GM18867 (cell line): ENCODE measurements around the gene ECE1.
"Not testable (repeated sequence)": the region's sequence is repeated elsewhere in the genome, so short reads cannot be mapped to it uniquely, and the experiment has no call there.

Experiments
- ATAC-seq: cut with Tn5 transposase; IDR thresholded peaks from one replicate; pipeline ENCODE4 v1.9.1; 2021; ENCODE audit warnings: mild to moderate bottlenecking, moderate library complexity; ENCODE audit not compliant: unreplicated experiment

The ECE1 gene

DNA sequence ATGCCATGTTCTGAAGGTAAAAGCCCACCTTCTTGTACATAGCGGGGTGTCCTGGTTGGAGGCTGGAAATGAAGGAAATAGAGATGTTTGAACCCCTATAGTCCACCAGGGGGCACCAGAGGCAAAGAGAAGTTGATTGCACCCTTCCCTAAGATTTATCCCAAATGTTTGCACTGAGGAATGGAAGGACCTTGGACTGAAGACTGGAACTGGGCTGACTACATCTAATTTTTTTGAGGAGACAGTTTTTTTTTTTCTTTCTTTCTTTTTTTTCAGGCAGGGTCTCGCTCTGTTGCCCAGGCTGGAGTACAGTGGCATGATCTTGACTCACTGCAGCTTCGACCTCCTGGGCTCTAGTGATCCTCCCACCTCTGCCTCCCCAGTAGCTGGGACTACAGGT is 58.2 kb downstream of the ECE1 start:
- ATAC-seq: no peak

DNA sequence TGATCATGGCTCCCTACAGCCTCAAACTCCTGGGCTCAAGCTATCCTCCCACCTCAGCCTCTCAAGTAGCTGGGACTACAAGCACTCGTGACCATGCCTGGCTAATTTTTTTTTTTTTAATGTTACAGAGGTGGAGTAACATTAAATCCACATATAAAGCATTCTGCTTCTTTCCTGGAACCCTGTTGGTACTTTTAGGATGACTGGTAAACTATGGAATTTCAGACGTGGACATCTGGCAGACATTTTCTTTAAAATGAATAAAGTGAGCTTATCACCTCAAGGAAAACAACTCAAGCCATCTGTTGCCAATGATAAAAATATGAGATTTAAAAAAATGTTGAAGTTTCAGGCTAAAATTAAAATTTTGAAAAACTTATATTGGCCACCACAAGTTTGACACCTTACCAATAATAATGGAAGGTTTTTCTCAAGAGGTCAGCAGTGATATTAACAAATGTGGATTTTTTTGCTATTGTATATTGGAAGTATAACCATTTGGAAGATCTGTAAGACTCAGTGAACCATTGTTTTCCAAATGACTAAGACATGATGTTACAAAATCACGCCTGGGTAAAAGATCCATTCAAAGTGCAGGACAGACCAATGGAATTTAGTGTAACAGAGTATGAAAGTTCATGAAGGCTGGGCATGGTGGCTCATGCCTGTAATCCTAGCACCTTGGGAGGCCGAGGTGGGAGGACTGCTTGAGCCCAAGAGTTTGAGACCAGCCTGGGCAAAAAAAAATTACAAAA is 60.8 kb downstream of the ECE1 start:
- no peak for ATAC-seq

DNA sequence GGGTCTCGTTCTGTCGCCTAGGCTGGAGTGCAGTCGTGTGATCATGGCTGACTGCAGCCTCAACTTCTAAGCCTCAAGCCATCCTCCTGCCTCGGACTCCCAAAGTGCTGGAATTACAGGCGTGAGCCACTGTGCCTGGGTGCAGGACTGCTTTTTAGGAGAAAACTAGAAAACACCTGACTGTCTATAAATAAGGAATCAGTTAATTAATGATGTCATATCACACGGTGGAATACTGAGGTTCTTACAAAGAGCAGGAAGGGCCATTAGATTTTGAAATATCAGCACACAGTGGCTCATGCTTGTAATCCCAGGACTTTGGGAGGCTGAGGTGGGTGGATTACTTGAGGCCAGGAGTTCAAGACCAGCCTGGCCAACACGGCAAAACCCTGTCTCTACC is 62.0 kb downstream of the ECE1 start:
- not testable (repeated sequence) for ATAC-seq

DNA sequence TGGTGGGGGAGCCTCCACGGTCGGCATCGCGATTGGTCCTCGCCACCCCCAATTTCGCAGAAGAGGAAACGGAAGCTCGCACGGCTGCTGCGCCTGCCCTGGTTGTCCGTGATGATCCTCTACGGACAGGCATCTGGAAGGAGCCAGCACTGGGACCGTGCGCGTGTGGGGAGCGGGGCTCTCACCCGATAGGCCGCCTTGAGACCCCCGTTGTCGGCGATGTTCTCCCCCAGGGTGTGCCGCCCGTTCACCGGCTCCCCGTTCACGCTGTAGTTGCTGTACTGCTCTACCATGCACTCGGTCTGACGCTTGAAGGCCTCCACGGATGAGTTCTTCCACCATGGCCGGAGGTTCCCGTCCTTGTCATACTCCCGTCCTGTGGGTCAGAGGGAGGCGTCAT is 65.2 kb downstream of the ECE1 start:
- ATAC-seq: no peak

DNA sequence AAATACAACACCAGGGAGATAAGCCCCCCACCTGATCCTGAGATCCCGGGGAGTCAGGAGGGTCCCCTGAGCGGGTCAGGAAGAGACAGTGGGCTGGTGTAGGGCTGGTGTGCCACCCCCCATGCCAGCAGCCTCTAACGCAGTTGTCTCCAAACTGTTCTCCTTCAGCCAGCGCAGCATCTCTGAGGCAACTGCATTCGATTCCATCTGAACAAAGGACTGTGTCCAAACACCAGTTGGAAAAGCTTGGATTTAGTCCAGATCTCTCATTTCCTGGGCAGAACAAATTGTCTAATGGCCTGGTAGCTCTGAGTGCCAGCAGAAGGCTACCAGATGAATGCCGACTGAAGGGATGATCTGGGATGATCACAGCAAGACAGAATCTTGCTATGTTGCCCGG is 69.4 kb downstream of the ECE1 start:
- no peak for ATAC-seq

DNA sequence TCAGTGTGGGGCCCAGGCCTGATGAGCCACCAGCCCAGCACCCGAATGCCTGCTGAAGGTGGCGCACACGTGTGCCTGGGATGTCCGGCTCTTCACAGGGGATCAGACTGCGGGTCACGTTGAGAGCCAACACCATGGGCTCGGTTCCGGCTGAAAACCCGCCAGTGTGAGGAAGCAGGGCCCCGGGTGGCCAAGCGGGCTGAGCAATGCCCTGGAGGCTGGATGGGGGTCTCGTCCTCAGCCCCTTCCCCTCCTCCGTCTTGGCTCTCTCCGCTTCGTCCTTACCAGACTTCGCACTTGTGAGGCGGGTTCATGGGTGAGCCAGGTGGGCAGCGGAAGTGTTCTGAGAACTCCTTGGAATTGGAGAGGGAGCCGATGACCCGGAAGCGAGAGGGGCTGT is 70.6 kb downstream of the ECE1 start:
- ATAC-seq: no peak

DNA sequence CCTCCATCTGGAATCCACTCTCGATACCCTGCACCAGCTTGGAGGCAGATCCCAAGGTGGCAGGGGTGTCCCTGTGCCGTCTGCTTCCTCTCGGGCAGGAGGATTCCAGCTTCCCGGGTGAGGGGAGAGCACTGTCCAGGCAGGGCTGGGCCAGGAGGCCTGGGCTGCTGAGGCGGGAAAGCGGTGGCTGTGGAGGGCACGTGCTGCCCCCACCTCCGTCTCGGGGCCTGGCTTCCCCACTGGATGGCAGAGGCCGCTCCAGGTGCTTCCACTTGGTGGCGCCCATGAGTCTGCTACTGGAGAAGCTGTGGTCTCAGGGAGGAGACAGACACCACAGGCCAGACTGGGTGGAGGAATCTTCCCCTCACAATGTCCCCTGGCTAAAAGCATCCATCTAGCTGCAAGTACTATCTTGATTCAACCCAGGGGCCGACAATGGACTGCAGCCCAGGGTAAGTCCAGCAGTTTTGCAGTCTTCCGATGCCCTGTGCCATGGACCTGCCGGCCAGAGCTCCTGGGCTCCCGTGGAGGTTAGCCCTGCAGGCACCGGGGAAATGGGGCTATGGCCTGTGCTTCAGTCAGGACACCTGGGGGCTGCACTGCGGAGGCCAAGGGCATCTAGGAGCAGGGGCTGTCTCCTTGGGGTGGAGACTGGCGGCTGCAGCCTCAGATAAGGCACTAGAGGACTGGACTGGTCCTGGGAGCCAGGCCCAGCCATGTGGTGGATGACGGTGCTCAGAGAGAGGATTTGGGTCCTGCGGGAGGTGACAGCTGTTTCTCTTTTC is 72.3 kb downstream of the ECE1 start:
- ATAC-seq: no peak

DNA sequence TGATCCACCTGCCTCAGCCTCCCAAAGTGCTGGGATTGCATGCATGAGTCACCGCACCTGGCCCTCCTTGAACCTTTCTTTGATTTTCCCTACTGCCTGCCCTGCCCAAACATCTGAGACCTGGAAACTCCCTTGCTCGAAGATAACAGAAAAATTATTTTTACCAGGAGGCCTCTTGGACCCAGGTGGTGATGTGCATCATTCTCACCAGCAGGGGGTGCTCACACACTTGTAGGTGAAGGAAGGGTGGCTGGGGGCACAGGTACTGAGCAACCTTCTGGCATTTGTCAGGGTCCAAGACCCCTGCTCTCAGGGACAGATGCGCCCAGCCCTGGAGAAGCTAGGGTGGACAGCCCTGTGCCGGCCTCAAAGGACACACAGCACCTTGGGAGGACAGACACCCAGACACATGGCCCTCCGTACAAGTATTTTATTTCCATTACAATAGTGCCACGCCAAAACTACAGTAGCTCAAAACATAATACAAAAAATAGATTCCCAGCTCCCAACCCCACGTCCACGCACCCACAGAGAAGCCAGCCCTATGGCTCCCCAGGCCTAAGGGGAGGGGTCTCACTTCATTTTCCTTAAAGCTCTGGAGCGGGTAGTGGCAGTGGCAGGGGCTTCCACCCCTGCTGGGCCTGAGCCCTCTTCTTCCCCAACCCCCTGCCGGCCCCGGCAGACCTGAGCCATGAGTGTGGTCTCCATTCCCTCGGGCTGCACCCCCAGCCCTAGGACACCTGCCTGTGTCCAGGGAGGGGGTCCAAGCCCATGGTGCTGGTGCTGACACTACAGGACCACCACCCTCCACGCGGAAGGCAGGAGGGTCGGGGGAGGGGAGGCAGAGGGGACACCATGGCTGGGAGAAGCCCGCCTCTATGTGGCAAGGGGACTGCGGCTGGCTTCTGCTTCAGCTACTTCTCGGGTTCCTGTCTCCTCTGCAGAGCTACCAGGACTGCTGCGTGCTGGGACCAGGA is 73.1 kb downstream of the ECE1 start:
- ATAC-seq: no peak

DNA sequence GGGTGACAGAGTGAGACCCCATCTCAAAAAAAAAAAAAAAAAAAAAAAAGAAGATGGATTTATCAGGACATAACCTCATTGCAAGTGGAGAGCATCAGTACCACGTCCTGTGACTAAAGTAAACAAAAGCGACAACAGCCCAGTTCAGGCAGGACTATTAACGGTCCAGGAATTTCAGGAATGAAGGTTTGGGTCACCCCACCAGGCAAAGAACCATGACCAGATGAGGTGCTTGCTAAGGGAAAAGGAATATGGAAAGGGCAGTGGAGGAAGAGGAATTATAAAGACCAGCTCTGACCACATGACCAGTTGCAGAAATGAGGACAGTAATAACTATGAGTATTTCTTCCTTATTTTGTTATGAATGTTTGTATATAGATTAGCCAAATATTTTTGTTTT is 78.1 kb downstream of the ECE1 start:
- no peak for ATAC-seq

DNA sequence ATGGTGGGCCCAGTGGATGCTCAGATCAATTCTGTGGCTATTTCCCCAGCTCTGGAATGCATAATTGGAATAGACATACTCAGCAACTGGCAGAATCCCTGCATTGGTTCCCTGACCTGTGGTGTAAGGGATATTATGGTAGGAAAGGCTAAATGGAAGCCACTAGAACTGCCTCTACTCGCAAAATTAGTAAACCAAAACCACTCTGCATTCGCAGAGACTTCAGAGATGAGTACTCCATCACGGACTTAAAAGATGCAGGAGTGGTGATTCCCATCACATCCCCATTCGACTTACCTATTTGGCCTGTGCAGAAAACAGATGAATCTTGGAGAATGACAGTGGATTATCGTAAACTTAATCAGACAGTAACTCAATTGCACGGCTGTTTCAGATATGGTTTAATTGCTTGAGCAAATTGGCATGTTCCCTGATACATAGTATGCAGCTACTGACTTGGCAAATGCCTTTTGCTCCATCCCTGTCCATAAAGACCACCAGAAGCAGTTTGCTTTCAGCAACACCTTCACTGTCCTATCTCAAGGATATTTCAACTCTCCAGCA is 82.0 kb downstream of the ECE1 start:
- ATAC-seq: not testable (repeated sequence)

DNA sequence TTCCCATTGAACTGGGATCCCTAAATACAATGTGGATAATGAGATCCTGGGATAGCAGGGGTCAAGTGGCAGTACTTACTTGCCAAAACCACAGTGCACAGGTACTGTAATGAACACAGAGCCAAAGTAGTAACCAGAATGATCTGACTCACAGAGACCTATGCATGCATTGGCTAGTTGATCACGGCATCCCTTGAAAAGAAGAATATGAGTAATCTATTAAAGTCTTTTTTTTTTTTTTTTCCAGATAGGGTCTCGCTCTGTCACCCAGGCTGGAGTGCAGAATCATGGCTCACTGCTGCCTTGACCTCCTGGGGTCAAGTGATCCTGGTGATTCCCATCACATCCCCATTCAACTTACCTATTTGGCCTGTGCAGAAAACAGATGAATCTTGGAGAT is 84.1 kb downstream of the ECE1 start:
- ATAC-seq: no peak

DNA sequence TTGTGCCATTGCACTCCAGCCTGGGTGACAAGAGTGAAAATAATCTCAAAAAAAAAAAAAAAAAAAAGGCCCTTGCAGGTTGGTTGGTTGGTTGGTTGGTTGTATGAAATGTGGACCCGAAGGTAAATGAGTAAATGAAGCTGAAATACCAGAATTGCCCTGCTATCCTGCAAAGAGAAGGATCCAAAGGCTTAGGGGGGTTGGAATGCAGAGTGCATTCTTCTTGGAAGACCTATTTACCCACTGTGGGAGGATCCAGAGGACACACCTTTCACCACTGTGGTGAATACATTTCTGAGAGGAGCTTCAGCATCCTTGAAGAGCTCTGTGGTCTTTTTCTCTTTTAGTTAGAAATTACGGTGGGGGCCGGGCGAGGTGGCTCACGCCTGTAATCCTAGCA is 84.8 kb downstream of the ECE1 start:
- no peak for ATAC-seq

DNA sequence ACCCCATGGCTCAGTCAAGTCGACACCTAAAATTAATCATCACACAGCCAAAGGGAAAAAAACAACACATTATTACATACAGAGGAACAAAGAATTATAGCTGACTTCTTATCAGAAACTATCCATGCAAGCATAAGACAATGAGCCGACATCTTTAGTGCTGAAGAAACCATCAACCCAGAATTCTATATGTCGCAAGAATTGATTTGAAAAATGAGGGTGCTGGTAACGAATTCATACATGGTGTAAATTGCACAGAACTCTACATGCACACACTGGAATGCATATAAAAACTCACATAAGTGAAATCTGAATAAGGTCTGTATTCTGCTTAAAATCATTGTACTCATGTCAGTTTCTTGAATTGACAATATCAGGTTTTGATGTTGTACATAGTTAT is 88.6 kb downstream of the ECE1 start:
- no peak for ATAC-seq

DNA sequence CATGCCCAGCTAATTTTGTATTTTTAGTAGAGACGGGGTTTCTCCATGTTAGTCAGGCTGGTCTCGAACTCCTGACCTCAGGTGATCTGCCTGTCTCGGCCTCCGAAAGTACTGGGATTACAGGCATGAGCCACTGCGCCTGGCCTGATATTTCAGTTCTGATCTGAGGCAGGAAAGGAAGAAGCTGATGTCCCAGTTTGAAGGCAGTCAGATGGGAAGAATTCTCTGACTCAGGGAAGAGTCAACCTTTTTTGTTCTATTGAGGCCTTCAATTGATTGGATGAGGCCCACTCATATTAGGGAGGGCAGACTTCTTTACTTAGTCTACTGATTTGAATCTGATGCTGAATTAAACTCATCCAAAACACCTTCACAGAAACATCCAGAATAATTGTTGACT is 89.0 kb downstream of the ECE1 start:
- ATAC-seq: not testable (repeated sequence)

DNA sequence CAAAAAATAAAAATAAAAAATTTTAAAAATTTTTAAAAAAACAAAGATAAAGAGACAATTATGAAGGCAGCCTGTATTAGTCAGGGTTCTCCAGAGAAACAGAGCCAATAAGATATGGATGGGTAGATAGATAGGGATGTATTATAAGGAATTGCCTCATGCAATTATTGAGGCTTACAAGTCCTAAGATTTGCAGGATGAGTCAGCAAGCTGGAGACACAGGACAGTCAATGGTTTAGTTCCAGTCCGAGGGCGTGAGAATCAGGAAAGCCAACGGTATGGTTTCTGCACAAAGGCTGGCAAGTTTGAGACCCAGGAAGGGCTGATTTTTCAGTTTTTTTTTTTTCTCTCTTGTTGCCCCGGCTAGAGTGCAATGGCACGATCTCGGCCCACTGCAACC is 89.5 kb downstream of the ECE1 start:
- ATAC-seq: no peak

DNA sequence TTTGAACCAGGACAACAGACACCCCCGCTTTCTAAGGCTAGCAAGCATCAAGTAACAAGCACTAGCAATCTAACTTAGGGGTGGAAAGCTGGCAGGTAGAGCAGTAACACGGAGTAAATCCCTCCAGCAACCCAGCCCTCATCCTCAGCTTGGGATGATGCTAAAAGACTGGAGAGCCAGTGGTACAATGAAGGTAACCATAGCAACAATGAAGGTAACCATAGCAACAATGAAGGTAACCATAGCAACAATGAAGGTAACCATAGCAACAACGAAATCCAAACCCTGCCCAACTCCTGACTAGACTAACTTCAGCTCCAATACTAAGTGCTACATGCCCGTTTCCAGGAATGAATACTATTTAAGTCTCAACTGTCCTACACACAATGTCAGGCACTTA is 91.3 kb downstream of the ECE1 start:
- no peak for ATAC-seq

DNA sequence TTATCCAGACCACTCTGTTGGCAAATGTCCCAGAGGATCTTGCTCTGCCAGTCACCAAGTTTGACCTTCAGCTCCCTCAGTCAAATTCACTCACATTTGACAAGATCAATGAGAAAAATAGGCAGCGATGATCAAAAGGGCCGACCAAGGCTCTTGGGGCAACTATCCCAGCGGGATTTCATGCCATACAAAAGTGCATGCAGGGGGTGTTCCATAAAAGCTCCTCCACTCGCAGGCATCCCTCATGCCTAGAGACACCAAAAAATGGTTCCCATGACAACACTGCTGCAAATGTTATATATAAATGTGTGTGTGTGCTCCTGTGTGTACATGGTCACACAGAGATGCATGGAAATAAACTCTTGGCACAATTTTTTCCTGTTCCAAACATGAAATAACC is 97.4 kb downstream of the ECE1 start:
- ATAC-seq: no peak

DNA sequence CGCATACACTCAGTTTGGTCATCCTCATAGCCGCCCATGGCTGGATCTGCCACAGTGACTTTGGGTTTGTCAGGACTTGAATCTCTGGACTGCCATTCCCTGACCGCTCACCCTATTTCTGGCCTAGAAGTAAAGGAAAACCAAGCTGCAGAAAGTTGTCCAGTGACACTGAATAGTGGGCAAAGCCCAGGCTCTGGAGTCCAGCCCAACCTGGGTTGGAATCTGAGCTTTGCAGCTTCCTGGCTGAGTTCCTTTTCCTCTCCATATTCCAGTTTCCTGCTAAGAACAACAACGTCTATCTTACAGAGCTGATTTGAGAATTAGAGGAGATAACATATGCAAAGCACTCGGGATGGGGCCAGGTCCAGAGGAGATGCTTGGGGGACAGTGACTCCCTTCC is 98.0 kb downstream of the ECE1 start:
- no peak for ATAC-seq

DNA sequence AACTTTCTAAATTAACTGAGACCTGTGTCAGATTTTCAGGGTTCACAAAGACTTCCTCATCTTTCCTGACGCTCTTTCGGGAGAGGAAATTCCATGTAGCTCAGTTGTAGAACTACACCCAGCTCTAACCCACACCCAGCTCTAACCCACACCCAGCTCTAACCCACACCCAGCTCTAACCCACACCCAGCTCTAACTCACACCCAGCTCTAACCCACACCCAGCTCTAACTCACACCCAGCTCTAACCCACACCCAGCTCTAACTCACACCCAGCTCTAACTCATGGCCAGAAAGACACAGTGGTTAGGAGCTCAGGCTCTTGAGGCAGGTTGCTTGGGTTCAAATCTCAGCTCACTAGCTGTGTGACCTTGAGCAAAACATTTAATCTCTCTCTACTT is 99.5 kb downstream of the ECE1 start:
- ATAC-seq: not testable (repeated sequence)

DNA sequence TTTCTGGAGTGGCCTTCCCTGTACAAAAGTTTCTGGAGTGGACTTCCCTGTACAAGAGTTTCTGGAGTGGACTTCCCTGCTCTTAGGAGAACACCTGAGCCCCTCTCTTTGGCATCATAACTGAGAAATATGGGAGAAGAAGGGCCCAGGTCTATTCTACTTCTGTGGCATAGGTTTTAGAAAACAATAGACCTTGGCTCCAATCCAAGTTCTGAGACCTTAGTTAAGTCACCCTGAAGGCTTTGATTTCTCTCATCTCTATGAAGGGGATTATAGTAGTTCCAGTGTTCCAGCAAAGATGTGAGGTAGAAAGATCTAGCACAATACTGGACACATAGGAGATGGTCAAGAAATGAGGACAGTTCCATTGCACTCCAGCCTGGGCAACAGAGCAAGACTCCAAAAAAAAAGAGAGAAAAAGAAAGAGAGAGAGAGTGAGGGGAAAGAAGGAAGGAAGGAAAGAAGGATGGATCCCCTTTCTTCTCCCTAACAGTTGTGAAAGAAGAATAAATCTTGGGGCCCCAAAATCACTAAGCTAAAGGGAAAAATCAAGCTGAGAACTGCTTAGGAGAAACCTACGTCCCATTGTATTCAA is 100.3 kb downstream of the ECE1 start:
- ATAC-seq: no peak

DNA sequence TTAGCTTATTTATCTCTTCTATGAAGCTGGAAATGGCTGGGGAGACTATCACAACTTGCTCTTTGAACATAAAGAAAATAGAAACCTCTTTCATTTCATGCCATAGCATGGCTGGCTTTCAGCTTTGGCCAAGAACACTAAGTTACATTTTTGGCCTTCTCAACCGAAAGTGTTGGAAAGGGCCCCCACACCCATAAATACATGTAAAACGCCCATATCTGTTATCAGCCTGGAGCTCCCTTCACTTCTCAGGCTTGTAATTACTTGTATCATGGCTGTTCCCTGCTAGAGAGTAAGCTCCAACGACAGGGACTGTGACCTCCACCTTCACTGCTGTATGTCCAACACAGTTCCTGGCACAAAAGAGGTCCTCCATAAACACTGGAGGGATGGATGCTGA is 100.8 kb downstream of the ECE1 start:
- ATAC-seq: no peak
